ENCODE measurements around the gene USHBP1.
"Not testable (repeated sequence)": the region's sequence is repeated elsewhere in the genome, so short reads cannot be mapped to it uniquely, and the experiment has no call there.

USHBP1 gene

DNA sequence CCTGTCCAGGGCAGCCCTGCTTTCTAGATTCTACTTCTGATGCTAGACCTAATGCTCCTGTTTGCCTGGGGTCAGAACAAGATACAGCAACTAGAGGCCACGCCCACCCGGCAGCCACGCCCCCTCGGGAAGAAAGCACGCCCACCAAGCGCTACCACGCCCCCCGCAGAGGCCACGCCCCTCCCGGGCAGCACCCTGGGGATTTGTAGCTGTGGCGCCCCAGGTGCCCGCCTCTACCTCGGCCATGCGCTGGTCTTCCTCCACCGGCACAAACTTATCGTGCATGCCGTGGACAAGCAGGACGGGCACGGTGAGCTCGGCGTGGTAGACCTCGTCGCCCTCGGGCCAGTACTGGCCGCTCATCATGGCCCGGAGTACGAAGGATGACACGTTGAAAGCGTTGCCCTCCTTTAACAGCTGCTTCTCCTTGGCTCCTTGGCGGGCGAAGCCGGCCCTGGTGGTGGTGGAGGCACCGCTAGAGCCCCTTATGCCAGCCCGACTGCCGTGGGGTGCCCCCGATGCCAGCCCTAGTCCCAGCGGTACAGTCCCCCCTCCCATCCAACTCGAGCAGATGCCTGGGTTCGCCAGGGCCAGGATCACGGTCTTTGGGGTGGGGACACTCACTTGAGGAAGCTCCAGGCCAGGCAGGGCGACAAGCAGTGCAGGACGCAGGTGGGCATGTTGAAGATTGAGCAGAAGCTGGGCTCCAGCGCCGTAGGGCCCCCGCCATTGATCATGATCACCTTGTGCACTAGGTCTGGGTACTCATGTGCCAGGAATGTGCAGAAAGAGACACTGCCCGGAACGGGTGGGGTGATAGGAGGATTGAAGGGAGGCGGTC lies 29.7 kb upstream of the USHBP1 start:
- no peak for DNase-seq

- DNase-seq: no peak
These were observed 29.1 kb upstream of the USHBP1 start for GRCh38 chr19:17293605-17294004.

GRCh38 chr19:17292301-17293074 lies 27.9 kb upstream of the USHBP1 start:
- no peak for DNase-seq

- no peak for DNase-seq
These were observed 24.9 kb upstream of the USHBP1 start for GRCh38 chr19:17289489-17289888.

GRCh38 chr19:17286752-17287151 lies 22.2 kb upstream of the USHBP1 start:
- no peak for DNase-seq

GRCh38 chr19:17286263-17286662 lies 21.7 kb upstream of the USHBP1 start:
- no peak for DNase-seq

GRCh38 chr19:17285415-17286135 lies 21.0 kb upstream of the USHBP1 start:
- DNase-seq: no peak

DNA sequence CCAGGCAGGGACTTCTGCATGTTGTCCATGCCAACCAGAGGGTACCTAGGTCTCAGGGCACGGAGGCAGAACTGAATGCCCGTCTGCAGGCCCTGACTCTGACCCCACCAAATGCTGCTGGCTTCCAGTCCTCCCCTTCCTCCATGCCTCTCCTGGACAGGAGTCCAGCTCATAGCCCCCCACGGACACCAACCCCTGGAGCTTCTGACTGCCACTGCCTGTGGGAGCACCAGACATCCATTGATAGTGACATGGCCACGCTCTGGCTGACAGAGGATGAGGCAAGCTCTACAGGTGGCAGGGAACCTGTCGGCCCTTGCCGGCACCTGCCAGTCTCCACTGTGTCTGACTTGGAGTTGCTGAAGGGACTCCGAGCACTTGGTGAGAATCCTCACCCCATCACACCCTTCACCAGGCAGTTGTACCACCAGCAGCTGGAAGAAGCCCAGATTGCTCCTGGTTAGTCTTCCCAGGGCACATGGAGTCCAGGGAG lies 19.0 kb upstream of the USHBP1 start:
- no peak for DNase-seq

DNA sequence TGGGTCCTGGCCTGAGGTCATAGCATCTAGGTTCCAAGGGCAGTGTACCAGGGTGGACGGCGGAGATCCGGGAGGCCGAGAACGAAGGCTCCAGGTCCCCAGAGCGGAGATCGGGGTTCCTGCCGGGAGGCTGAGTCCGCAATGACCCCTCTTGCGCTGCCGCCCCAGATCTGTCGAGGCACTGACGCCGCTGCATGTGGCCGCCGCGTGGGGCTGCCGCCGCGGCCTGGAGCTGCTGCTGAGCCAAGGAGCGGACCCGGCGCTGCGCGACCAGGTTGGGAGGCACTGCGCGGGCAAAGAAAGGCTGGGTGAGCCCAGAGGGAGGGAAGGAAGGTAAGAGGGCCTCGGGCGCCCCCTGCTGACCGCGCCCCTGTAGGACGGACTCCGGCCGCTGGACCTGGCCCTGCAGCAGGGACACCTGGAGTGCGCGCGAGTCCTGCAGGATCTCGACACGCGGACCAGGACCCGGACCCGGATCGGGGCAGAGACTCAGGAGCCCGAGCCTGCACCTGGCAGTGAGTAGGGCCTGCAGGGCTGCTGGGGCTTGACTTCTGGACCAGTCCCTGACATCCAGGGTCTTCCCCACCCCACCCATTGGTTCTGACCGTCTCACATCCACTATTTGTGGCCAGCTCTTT lies 18.1 kb upstream of the USHBP1 start:
- no peak for DNase-seq

DNA sequence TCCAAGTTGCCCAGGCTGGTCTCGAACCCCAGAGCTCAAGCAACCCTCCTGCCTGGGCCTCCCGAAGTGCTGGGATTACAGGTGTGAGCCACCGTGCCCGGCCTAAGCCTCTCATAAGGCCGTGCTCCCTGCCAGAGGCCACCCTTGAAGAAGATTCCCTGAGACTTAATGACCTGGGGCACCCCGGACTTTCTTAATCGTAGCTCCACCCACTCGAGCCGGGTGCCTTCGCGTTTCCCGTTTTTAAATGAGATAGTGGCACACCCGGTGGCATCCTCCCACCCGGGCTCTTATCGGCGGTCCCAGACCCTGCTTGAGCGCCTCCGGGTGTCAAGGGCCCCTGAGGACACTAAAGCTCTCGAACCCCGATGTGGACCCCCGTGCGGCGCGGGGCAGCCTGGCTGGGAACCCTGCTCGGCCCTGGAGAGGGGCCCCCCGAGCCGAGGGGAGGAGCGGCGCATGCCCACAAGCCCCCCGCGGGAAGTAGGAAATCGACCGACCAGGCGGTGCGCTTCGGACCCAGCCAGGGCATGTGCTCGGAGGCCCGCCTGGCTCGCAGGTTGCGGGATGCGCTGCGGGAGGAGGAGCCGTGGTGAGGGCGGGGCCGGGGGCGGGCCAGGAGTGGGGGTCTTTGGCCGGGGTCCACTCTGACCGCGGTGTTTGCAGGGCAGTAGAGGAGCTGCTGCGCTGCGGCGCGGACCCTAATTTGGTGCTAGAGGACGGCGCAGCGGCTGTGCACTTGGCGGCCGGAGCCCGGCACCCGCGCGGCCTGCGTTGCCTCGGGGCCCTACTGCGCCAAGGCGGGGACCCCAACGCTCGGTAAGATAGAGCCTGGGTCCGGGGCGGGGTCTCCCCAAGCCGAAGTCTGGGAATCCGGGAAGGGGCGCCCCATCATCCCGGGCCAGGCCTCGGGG lies 17.1 kb upstream of the USHBP1 start, which contains the start of gene ANKLE1:
Gene ANKLE1 (plus strand): TSS at position 511 of the 914 bp plus-strand sequence. CDS start 20 bp downstream, at position 531.
- DNase-seq: no peak

- no peak for DNase-seq
These were observed 14.9 kb upstream of the USHBP1 start for GRCh38 chr19:17279436-17279835.

- no peak for DNase-seq
These were observed 11.1 kb upstream of the USHBP1 start for GRCh38 chr19:17275441-17276175.

GRCh38 chr19:17274892-17275291 lies 10.3 kb upstream of the USHBP1 start:
- not testable (repeated sequence) for DNase-seq

GRCh38 chr19:17268754-17269153 lies 4.2 kb upstream of the USHBP1 start:
- DNase-seq: no peak

DNA sequence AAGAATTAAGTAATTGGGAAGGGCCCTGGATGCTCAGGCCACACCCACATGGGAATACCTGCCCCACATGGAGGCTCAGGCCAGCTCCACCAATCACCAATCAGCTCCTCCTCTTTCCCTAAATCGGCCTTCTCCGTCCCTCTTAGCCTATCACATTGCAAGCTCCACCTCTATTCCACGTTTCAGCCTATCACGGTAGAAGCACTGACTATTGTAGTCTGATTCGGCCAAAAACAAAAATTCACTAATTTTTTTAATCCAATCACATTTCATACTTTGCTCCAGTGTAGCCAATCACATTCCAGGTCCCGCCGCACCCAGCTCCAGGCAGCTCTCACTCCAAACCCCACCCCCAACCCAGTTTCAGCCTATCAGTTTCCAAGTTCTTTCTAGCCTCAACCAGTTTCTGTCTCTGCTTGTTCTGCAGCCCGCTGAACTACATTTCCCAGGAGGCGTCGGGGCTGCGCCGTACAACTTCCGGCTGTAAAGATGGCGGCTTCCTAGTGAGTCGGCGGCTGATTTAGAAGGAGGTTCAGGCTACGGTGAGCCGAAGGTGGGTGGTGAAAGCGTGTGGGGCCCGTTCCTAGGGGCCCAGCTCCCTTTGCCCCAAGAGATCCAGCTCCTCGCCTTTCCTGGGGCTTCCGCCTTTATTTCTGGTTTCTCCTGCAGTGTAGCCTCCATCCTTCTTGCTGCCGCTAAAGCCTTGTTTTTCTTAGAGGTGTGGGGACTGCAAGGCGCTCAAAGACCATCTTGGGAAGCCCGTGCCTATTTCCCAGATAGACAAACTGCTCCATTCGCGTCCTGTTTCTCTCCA lies 2.6 kb upstream of the USHBP1 start, which contains the start of gene BABAM1:
Gene BABAM1 (plus strand): TSS at position 469 of the 814 bp plus-strand sequence. CDS start 1,364 bp downstream, outside the sequence.
- DNase-seq: peak; percentile 98

DNA sequence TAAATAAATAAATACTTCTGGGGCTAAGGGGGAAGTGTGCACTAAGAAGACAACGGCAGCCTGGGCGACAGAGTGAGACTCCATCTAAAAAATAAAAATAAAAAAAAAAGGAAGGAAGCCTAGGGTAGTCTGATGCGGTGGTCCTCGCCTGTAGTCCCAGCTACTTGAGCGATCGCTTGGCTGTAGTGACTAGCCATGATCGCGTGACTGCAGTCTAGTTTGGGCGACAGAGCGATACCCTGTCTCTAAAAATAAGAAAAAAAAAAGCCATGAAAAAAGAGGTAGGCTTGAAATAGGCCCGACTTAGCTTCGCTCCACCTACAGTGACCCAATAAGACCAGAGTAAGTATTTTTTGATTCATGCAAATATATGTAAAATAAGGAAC lies 2.0 kb upstream of the USHBP1 start:
- no peak for DNase-seq

DNA sequence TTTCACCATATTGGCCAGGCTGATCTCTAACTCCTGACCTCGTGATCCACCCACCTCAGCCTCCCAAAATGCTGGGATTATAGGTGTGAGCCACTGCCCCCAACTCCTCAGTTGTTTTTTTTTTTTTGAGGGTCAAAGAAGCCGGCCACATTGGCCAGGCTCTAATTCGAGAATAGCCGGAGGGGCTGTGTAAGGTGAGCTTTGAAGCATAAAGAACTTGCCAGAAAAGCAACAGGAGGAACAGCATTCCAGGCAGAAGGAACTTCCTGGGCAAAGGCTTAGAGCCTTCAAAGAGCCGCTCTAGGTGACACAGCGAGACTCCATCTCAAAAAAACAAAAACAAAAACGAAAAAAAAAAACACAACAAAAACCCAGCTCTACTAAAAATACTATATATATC lies 1.5 kb upstream of the USHBP1 start:
- DNase-seq: no peak

GRCh38 chr19:17263712-17264640 lies 569 bp downstream of the USHBP1 start:
- DNase-seq: no peak

DNA sequence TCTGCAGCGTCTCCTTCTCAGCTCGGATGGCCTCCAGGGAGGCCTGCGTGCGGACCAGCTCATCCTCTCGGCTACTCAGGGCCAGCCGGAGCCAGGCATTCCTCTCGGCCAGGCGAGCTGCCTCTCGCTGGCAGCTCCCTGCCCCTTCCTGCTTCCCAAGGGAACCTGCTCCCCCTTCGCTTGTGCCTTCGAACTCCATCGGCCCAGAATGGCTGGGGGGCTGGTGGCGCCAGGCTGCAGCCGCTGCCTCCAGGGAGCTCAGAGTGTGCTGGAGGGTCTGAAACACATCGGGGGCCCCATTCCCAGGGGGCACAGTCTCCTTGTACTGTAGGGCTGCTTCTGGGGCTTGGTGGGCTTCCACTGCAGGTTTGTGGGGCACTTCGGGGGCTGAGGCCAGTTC lies 2.0 kb downstream of the USHBP1 start:
- DNase-seq: no peak

All from NCI-H1436 treated with DMSO at 0.1 percent for 48 hours (cell line).